Loucy (cell line): Measurements from ENCODE around the gene NXN.
"Not testable (repeated sequence)": the region's sequence is repeated elsewhere in the genome, so short reads cannot be mapped to it uniquely, and the experiment has no call there.

Experiments used
- H2AFZ ChIP-seq: fragments of 200-600 bp; sonication (generic); 2 replicates; pipeline ENCODE4 v1.6.0; 2016; ENCODE audit warnings: antibody characterized with exemption, mild to moderate bottlenecking, low read length, moderate library complexity
- H3F3A ChIP-seq: fragments of 200-600 bp; 2 replicates; pipeline ENCODE4 v1.6.0; 2016; ENCODE audit warnings: antibody characterized with exemption, low read depth, mild to moderate bottlenecking
- H3K27me3 ChIP-seq: fragments of 200-600 bp; sonication (generic); 2 replicates; pipeline ENCODE4 v1.6.1; 2014; ENCODE audit warnings: low read length, mild to moderate bottlenecking; ENCODE audit not compliant: insufficient read depth, poor library complexity, severe bottlenecking
- H3K36me3 ChIP-seq: fragments of 200-600 bp; sonication (generic); 2 replicates; pipeline ENCODE4 v1.6.1; 2016; ENCODE audit warnings: low read length; ENCODE audit not compliant: insufficient read depth
- H3K4me1 ChIP-seq: fragments of 200-600 bp; sonication (generic); 2 replicates; pipeline ENCODE4 v1.5.1; 2014; ENCODE audit warnings: low read length, mild to moderate bottlenecking; ENCODE audit not compliant: insufficient read depth, poor library complexity, severe bottlenecking
- H3K4me2 ChIP-seq: fragments of 200-600 bp; sonication (generic); 2 replicates; pipeline ENCODE4 v1.6.0; 2014; ENCODE audit warnings: antibody characterized with exemption, low read length, low read depth, mild to moderate bottlenecking; ENCODE audit not compliant: poor library complexity, severe bottlenecking
- H3K4me3 ChIP-seq: fragments of 200-600 bp; sonication (generic); 2 replicates; pipeline ENCODE4 v1.5.1; 2014; ENCODE audit warnings: low read length, mild to moderate bottlenecking, mixed read lengths; ENCODE audit not compliant: poor library complexity, severe bottlenecking
- H3K79me2 ChIP-seq: fragments of 200-600 bp; sonication (generic); 2 replicates; pipeline ENCODE4 v1.6.1; 2014; ENCODE audit warnings: low read length; ENCODE audit not compliant: insufficient read depth
- H3K9ac ChIP-seq: fragments of 200-600 bp; sonication (generic); 2 replicates; pipeline ENCODE4 v1.6.0; 2014; ENCODE audit warnings: mild to moderate bottlenecking, low read depth, low read length, moderate library complexity; ENCODE audit not compliant: poor library complexity, severe bottlenecking
- H3K9me2 ChIP-seq: fragments of 200-600 bp; sonication (generic); replicated peaks from 2 replicates; pipeline ENCODE4 v1.6.1; 2016; ENCODE audit warnings: low read depth, low read length, mixed read lengths
- H3K9me3 ChIP-seq: fragments of 200-600 bp; sonication (generic); 2 replicates; pipeline ENCODE4 v1.6.1; 2014; ENCODE audit warnings: mild to moderate bottlenecking, antibody characterized with exemption, low read length, low read depth; ENCODE audit not compliant: insufficient read depth
- H4K20me1 ChIP-seq: fragments of 200-600 bp; sonication (generic); 2 replicates; pipeline ENCODE4 v1.6.0; 2014; ENCODE audit warnings: antibody characterized with exemption, low read length, mild to moderate bottlenecking; ENCODE audit not compliant: insufficient read depth, poor library complexity, severe bottlenecking
- CTCF ChIP-seq: fragments of 200-600 bp; sonication (generic); conservative IDR thresholded peaks from 2 replicates; pipeline ENCODE4 v1.5.1; 2014; ENCODE audit warnings: mild to moderate bottlenecking, antibody characterized with exemption, low read length
- EZH2phosphoT487 ChIP-seq: fragments of 200-600 bp; IDR thresholded peaks from 2 replicates; pipeline ENCODE4 v1.6.1; 2018; ENCODE audit warnings: antibody characterized with exemption, mild to moderate bottlenecking, moderate library complexity, borderline replicate concordance

Gene NXN

GRCh38 chr17:789160-789840, 190.3 kb downstream of the NXN start:
- H3F3A ChIP-seq: no peaks in the 10 kb centered on the region
- no peaks in the 10 kb centered on the region for H3K9me3 ChIP-seq
- H3K79me2 ChIP-seq: peaks cover 9% of the 10 kb centered on the region
- peaks cover 16% of the 10 kb centered on the region; the same call in 1 of the 2 replicates for H3K36me3 ChIP-seq
- peaks cover 6% of the 10 kb centered on the region for H3K4me1 ChIP-seq
- no peak overlapping the region for H3K4me3 ChIP-seq
- no peak overlapping the region for H2AFZ ChIP-seq
- no peaks in the 10 kb centered on the region for H3K9me2 ChIP-seq
- no peak overlapping the region for H3K4me2 ChIP-seq
- no peak for TF ChIP-seq EZH2phosphoT487
- no peak for TF ChIP-seq CTCF
- no peaks in the 10 kb centered on the region for H4K20me1 ChIP-seq
- no peak overlapping the region for H3K9ac ChIP-seq
- H3K27me3 ChIP-seq: no peaks in the 10 kb centered on the region

- Histone ChIP-seq H4K20me1 (peaks cover 3% of the 10 kb centered on the region), H3K9me3 (no peaks in the 10 kb centered on the region), H3K4me3 (no peak overlapping the region), H3K27me3 (no peaks in the 10 kb centered on the region), H3K36me3 (peaks cover 16% of the 10 kb centered on the region; the same call in 1 of the 2 replicates), H3F3A (no peaks in the 10 kb centered on the region), H3K4me1 (peaks cover 14% of the 10 kb centered on the region), H3K4me2 (no peak overlapping the region), H3K79me2 (peaks cover 16% of the 10 kb centered on the region), H3K9ac (no peak overlapping the region), H3K9me2 (no peaks in the 10 kb centered on the region), H2AFZ (no peak overlapping the region)
- TF ChIP-seq CTCF (no peak), EZH2phosphoT487 (no peak)
Observed at GRCh38 chr17:788551-788950, 191.0 kb downstream of the NXN start.

- H3K27me3 ChIP-seq: no peaks in the 10 kb centered on the region
- H3K4me2 ChIP-seq: no peak overlapping the region
- no peak overlapping the region for H2AFZ ChIP-seq
- TF ChIP-seq EZH2phosphoT487: no peak
- TF ChIP-seq CTCF: no peak
- H4K20me1 ChIP-seq: peaks cover 4% of the 10 kb centered on the region
- no peaks in the 10 kb centered on the region for H3K9me3 ChIP-seq
- peaks cover 20% of the 10 kb centered on the region for H3K4me1 ChIP-seq
- H3F3A ChIP-seq: no peaks in the 10 kb centered on the region
- H3K4me3 ChIP-seq: no peak overlapping the region
- no peak overlapping the region for H3K9ac ChIP-seq
- H3K9me2 ChIP-seq: no peaks in the 10 kb centered on the region
- H3K79me2 ChIP-seq: peaks cover 24% of the 10 kb centered on the region
- peaks cover 16% of the 10 kb centered on the region; the same call in 1 of the 2 replicates for H3K36me3 ChIP-seq
Observed at GRCh38 chr17:787641-788221, 191.8 kb downstream of the NXN start.

GRCh38 chr17:785901-786300, 193.7 kb downstream of the NXN start:
- H4K20me1 ChIP-seq, H3F3A ChIP-seq, H3K27me3 ChIP-seq, H2AFZ ChIP-seq, H3K9me3 ChIP-seq, H3K9me2 ChIP-seq, H3K4me2 ChIP-seq, H3K4me3 ChIP-seq, H3K9ac ChIP-seq: not testable (repeated sequence)
- Histone ChIP-seq H3K4me1 (peaks cover 26% of the 10 kb centered on the region), H3K79me2 (peaks cover 43% of the 10 kb centered on the region), H3K36me3 (peaks cover 10% of the 10 kb centered on the region; the same call in 1 of the 2 replicates)
